ENCODE measurements around the gene ENTREP1. TPM values are rescaled to one million over a fixed set of nuclear protein-coding genes. Genes with fewer than 3 reads are reported as not detected.
"Not testable (repeated sequence)": the region's sequence is repeated elsewhere in the genome, so short reads cannot be mapped to it uniquely, and the experiment has no call there.

ENTREP1 gene
- total RNA-seq, 2 donors from 2014 or later = 6.9 to 10.9 TPM

- Histone ChIP-seq H3K27ac (no peak overlapping the region), H3K4me1 (no peaks in the 10 kb centered on the region), H3K4me3 (no peak overlapping the region), H3K9me3 (no peaks in the 10 kb centered on the region), H3K27me3 (no peaks in the 10 kb centered on the region), H3K36me3 (replicated peaks in 1 of 2; ENCODE audit: insufficient read depth in 1 of 2, low read depth in 2 of 2) (no peaks in the 10 kb centered on the region)
- TF ChIP-seq, protein P1, sequence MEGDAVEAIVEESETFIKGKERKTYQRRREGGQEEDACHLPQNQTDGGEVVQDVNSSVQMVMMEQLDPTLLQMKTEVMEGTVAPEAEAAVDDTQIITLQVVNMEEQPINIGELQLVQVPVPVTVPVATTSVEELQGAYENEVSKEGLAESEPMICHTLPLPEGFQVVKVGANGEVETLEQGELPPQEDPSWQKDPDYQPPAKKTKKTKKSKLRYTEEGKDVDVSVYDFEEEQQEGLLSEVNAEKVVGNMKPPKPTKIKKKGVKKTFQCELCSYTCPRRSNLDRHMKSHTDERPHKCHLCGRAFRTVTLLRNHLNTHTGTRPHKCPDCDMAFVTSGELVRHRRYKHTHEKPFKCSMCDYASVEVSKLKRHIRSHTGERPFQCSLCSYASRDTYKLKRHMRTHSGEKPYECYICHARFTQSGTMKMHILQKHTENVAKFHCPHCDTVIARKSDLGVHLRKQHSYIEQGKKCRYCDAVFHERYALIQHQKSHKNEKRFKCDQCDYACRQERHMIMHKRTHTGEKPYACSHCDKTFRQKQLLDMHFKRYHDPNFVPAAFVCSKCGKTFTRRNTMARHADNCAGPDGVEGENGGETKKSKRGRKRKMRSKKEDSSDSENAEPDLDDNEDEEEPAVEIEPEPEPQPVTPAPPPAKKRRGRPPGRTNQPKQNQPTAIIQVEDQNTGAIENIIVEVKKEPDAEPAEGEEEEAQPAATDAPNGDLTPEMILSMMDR (IDR thresholded peaks at IDR 0.05) = no peak
- no peak for TF ChIP-seq POLR2A (IDR thresholded peaks at IDR 0.05)
- ATAC-seq (no peak), DNase-seq (no peak)
- WGBS, 2 donors = 92 to 93% methylated on average over 10 to 13 of the region's 13 CpGs
- intact Hi-C loops (cut with DNase I) = no loop called here
These were observed 106.2 kb downstream of the ENTREP1 start for GRCh38 chr9:69431203-69431602.

- intact Hi-C loops (cut with DNase I) = no loop called here
- TF ChIP-seq POLR2A (IDR thresholded peaks at IDR 0.05) = no peak
- TF ChIP-seq, protein P1 (IDR thresholded peaks at IDR 0.05) = no peak
- no peak for DNase-seq
- no peaks in the 10 kb centered on the region for H3K36me3 ChIP-seq (replicated peaks in 1 of 2; ENCODE audit: insufficient read depth in 1 of 2, low read depth in 2 of 2)
- no peak overlapping the region for H3K4me3 ChIP-seq
- no peaks in the 10 kb centered on the region for H3K9me3 ChIP-seq
- H3K27me3 ChIP-seq = no peaks in the 10 kb centered on the region
- H3K27ac ChIP-seq = no peak overlapping the region
- no peak for ATAC-seq
- no peaks in the 10 kb centered on the region for H3K4me1 ChIP-seq
- WGBS, 2 donors = 72 to 100% methylated on average over 1 of the region's 1 CpG
These were observed 106.8 kb downstream of the ENTREP1 start for GRCh38 chr9:69431777-69432176.

GRCh38 chr9:69432623-69433022 lies 107.6 kb downstream of the ENTREP1 start:
- no peaks in the 10 kb centered on the region for H3K4me1 ChIP-seq
- no peak overlapping the region for H3K27ac ChIP-seq
- H3K36me3 ChIP-seq (replicated peaks in 1 of 2; ENCODE audit: insufficient read depth in 1 of 2, low read depth in 2 of 2) = no peaks in the 10 kb centered on the region
- ATAC-seq (no peak), DNase-seq (no peak)
- no peak overlapping the region for H3K4me3 ChIP-seq
- WGBS, 2 donors = 88 to 93% methylated on average over 11 of the region's 11 CpGs
- no peak for TF ChIP-seq POLR2A (IDR thresholded peaks at IDR 0.05)
- TF ChIP-seq, protein P1 (IDR thresholded peaks at IDR 0.05) = no peak
- no peaks in the 10 kb centered on the region for H3K9me3 ChIP-seq
- H3K27me3 ChIP-seq = no peaks in the 10 kb centered on the region
- intact Hi-C loops (cut with DNase I) = no loop called here

- H3K27me3 ChIP-seq = no peaks in the 10 kb centered on the region
- H3K4me1 ChIP-seq = no peaks in the 10 kb centered on the region
- DNase-seq = no peak
- no peak for TF ChIP-seq POLR2A (IDR thresholded peaks at IDR 0.05)
- TF ChIP-seq, protein P1 (IDR thresholded peaks at IDR 0.05) = no peak
- no peak for ATAC-seq
- intact Hi-C loops (cut with DNase I) = no loop called here
- H3K27ac ChIP-seq = no peak overlapping the region
- no peaks in the 10 kb centered on the region for H3K36me3 ChIP-seq (replicated peaks in 1 of 2; ENCODE audit: insufficient read depth in 1 of 2, low read depth in 2 of 2)
- H3K4me3 ChIP-seq = no peak overlapping the region
- WGBS, 2 donors = 0 to 44% methylated on average over 1 of the region's 1 CpG
- H3K9me3 ChIP-seq = no peaks in the 10 kb centered on the region
These were observed 108.4 kb downstream of the ENTREP1 start for GRCh38 chr9:69433392-69433791.

- no peak for ATAC-seq
- intact Hi-C loops (cut with DNase I) = no loop called here
These were observed 109.0 kb downstream of the ENTREP1 start for GRCh38 chr9:69433968-69434367.

GRCh38 chr9:69439654-69440053 lies 114.6 kb downstream of the ENTREP1 start:
- H3K9me3 ChIP-seq; DNase-seq; H3K36me3 ChIP-seq (replicated peaks in 1 of 2; ENCODE audit: insufficient read depth in 1 of 2, low read depth in 2 of 2); H3K4me3 ChIP-seq; intact Hi-C loops (cut with DNase I); H3K4me1 ChIP-seq; ATAC-seq; H3K27me3 ChIP-seq; H3K27ac ChIP-seq: not testable (repeated sequence)
- WGBS, 2 donors = 85 to 93% methylated on average over 4 of the region's 4 CpGs

More at GRCh38 chr9:69433968-69434367, 109.0 kb downstream of the ENTREP1 start:
- no peak for TF ChIP-seq POLR2A (IDR thresholded peaks at IDR 0.05)
- TF ChIP-seq, protein P1 (IDR thresholded peaks at IDR 0.05) = no peak
- H3K4me1 ChIP-seq = no peaks in the 10 kb centered on the region
- no peak overlapping the region for H3K4me3 ChIP-seq
- DNase-seq = no peak
- 99 to 100% methylated on average over 6 of the region's 6 CpGs for WGBS, 2 donors
- H3K27me3 ChIP-seq = no peaks in the 10 kb centered on the region
- H3K27ac ChIP-seq = no peak overlapping the region
- no peaks in the 10 kb centered on the region for H3K36me3 ChIP-seq (replicated peaks in 1 of 2; ENCODE audit: insufficient read depth in 1 of 2, low read depth in 2 of 2)
- no peaks in the 10 kb centered on the region for H3K9me3 ChIP-seq

DNA sequence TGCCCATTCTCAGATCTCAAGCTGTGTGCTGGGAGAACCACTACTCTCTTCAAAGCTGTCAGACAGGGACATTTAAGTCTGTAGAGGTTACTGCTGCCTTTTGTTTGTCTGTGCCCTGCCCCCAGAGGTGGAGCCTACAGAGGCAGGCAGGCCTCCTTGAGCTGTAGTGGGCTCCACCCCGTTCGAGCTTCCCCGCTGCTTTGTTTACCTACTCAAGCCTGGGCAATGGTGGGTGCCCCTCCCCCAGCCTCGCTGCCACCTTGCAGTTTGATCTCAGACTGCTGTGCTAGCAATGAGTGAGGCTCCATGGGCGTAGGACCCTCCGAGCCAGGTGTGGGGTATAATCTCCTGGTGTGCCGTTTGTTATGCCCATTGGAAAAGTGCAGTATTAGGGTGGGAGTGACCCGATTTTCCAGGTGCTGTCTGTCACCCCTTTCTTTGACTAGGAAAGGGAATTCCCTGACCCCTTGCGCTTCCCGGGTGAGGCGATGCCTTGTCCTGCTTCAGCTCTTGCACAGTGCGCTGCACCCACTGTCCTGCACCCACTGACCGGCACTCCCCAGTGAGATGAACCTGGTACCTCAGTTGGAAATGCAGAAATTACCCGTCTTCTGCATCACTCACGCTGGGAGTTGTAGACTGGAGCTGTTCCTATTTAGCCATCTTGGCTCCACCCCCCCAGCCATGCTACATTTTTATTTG lies 115.4 kb downstream of the ENTREP1 start:
- ATAC-seq; H3K27me3 ChIP-seq; H3K9me3 ChIP-seq; intact Hi-C loops (cut with DNase I); H3K4me3 ChIP-seq; H3K4me1 ChIP-seq; H3K27ac ChIP-seq; H3K36me3 ChIP-seq (replicated peaks in 1 of 2; ENCODE audit: insufficient read depth in 1 of 2, low read depth in 2 of 2); DNase-seq: not testable (repeated sequence)
- WGBS, 2 donors = 91 to 100% methylated on average over 6 to 15 of the region's 15 CpGs

Data from body of pancreas (tissue), 4 donors.